ENCODE results near the gene ANXA3. TPM values are rescaled to one million over a fixed set of nuclear protein-coding genes. Genes with fewer than 3 reads are reported as not detected.

The ANXA3 gene
- total RNA-seq, 1 experiment from 2014 or later: 263 TPM

DNA sequence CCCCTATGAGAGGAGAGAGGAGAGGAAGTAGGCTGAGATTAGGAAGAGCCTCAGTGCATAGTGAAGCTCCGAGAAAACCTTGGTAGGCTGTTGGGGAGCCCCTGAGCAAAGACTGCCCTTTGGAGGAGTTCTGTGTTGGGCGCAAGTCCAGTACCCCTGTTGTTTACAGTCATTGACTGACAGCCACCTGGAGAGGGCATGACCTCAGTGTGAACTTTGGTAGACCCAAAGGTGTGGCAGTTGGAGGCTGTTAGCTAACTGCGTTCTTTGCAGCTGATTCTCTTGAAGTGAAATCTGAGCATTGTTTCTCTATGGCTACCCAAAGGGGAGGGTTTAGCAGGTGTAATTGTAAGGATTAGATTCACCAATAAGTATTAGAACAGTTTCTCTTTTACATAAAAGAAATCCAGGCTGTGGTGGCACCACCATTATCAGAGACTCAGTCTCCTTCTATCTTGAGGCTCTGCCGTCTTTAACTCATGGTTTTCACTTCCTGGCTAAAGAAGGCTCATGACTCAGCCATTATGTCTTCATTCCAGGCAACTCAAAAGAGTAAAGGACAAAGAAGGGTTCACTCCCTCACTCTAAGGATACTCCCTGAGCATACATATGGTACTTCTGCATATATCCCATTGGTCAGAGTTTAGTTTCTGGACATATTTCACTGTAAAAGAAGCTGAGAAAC, 33.4 kb downstream of the ANXA3 start:
- DNase-seq (no peak), ATAC-seq (no peak)
- no TSS peak for BruUV-seq (replicated peaks)
- Histone ChIP-seq H4K20me1 (ENCODE audit: low read length) (no peaks in the 10 kb centered on the region), H3K9ac (ENCODE audit: low read length) (no peak overlapping the region), H3K4me2 (ENCODE audit: low read length) (no peak overlapping the region), H3K4me3 (ENCODE audit: low read length) (no peak overlapping the region), H3K9me3 (ENCODE audit: low read length) (no peaks in the 10 kb centered on the region), H3K27me3 (ENCODE audit: low read length) (no peaks in the 10 kb centered on the region), H3K9me2 (replicated peaks; ENCODE audit: low read length) (no peaks in the 10 kb centered on the region), H3K4me1 (ENCODE audit: insufficient read depth, low read length) (peaks cover 4% of the 10 kb centered on the region; the same call in 1 of the 2 replicates), H3K79me2 (ENCODE audit: low read length) (no peaks in the 10 kb centered on the region), H3K27ac (ENCODE audit: low read length) (no peak overlapping the region), H3K36me3 (ENCODE audit: low read depth, low read length) (peaks cover 39% of the 10 kb centered on the region), H3F3A (ENCODE audit: low read length, unreplicated experiment) (no peaks in the 10 kb centered on the region), H2AFZ (ENCODE audit: low read length) (no peak overlapping the region)
- TF ChIP-seq, protein P1, sequence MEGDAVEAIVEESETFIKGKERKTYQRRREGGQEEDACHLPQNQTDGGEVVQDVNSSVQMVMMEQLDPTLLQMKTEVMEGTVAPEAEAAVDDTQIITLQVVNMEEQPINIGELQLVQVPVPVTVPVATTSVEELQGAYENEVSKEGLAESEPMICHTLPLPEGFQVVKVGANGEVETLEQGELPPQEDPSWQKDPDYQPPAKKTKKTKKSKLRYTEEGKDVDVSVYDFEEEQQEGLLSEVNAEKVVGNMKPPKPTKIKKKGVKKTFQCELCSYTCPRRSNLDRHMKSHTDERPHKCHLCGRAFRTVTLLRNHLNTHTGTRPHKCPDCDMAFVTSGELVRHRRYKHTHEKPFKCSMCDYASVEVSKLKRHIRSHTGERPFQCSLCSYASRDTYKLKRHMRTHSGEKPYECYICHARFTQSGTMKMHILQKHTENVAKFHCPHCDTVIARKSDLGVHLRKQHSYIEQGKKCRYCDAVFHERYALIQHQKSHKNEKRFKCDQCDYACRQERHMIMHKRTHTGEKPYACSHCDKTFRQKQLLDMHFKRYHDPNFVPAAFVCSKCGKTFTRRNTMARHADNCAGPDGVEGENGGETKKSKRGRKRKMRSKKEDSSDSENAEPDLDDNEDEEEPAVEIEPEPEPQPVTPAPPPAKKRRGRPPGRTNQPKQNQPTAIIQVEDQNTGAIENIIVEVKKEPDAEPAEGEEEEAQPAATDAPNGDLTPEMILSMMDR (conservative IDR thresholded peaks at IDR 0.05; ENCODE audit: low read depth, low read length): no peak
- no peak for TF ChIP-seq EZH2 (IDR thresholded peaks at IDR 0.05; ENCODE audit: low read length, unreplicated experiment)
- TF ChIP-seq EZH2phosphoT487 (IDR thresholded peaks at IDR 0.05; ENCODE audit: borderline replicate concordance, low read length): no peak
- intact Hi-C loops (cut with micrococcal nuclease): no loop called here
- POLR2A ChIA-PET (ENCODE audit: unreplicated experiment): no interaction called here
- CTCF ChIA-PET: no interaction called here

DNA sequence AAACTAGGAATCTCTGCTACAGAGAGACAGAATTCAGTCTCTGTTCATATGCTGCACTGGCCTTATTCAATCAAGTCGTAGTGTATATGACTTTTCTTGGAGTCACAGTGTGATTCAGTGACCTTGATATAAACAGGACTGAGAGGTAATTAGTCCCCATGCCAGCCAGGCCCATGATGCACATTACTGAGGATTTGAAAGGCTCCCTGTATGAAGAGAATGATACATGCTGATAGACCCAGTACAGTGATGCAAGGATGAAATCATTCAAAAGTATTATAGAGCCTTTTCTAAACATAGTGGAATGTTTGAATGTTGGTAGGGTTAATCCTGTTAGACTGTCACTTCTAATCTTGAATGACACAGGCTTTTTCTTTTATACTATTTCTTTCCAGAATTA, 34.1 kb downstream of the ANXA3 start:
- H3K9me2 ChIP-seq (replicated peaks; ENCODE audit: low read length): no peaks in the 10 kb centered on the region
- no peak overlapping the region for H3K4me2 ChIP-seq (ENCODE audit: low read length)
- no peak overlapping the region for H3K4me3 ChIP-seq (ENCODE audit: low read length)
- H3K79me2 ChIP-seq (ENCODE audit: low read length): no peaks in the 10 kb centered on the region
- H3K27ac ChIP-seq (ENCODE audit: low read length): no peak overlapping the region
- no peaks in the 10 kb centered on the region for H4K20me1 ChIP-seq (ENCODE audit: low read length)
- POLR2A ChIA-PET (ENCODE audit: unreplicated experiment): no interaction called here
- peaks cover 42% of the 10 kb centered on the region for H3K36me3 ChIP-seq (ENCODE audit: low read depth, low read length)
- no peak overlapping the region for H2AFZ ChIP-seq (ENCODE audit: low read length)
- CTCF ChIA-PET: no interaction called here
- H3K9ac ChIP-seq (ENCODE audit: low read length): no peak overlapping the region
- H3K9me3 ChIP-seq (ENCODE audit: low read length): no peaks in the 10 kb centered on the region
- peaks cover 4% of the 10 kb centered on the region; the same call in 1 of the 2 replicates for H3K4me1 ChIP-seq (ENCODE audit: insufficient read depth, low read length)
- H3K27me3 ChIP-seq (ENCODE audit: low read length): no peaks in the 10 kb centered on the region
- DNase-seq: no peak
- intact Hi-C loops (cut with micrococcal nuclease): no loop called here
- ATAC-seq: no peak
- no peaks in the 10 kb centered on the region for H3F3A ChIP-seq (ENCODE audit: low read length, unreplicated experiment)
- no TSS peak for BruUV-seq (replicated peaks)
- TF ChIP-seq, protein P1 (conservative IDR thresholded peaks at IDR 0.05; ENCODE audit: low read depth, low read length): no peak
- TF ChIP-seq EZH2phosphoT487 (IDR thresholded peaks at IDR 0.05; ENCODE audit: borderline replicate concordance, low read length) (no peak), EZH2 (IDR thresholded peaks at IDR 0.05; ENCODE audit: low read length, unreplicated experiment) (no peak)

DNA sequence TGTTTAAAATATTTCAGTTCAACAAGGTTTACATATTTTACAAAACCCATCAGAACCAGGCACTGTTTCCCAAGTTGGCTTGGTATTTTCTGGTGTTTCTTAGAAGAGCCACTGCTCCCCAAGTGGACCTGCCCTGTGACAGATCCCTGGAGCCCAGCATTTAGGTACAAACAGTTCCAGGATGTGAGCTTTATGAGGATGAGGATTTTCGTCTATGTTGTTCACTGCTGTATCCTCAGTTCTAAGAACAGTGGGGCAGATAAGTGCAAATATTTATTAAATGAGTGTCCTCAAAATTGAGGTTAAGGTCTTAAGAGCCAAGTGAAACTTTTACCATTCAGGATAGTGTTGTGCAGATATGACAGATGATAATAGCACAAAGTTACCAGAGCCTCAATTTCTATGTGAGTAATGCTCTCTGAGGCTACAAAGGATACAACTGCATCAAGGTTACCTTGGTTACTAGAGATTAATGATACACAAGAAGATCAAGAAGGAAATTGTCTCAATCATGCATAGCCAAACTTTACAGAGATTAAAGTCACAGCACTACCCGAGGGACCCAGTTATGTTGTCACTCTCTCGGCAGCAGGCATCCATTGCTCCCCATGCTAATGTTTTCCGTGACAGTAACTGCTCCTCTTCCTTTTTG, 37.5 kb downstream of the ANXA3 start:
- ChIA-PET CTCF (no interaction called here), POLR2A (ENCODE audit: unreplicated experiment) (no interaction called here)
- Histone ChIP-seq H3K36me3 (ENCODE audit: low read depth, low read length) (peaks cover 34% of the 10 kb centered on the region), H3K9ac (ENCODE audit: low read length) (no peak overlapping the region), H3K27me3 (ENCODE audit: low read length) (no peaks in the 10 kb centered on the region), H3F3A (ENCODE audit: low read length, unreplicated experiment) (no peaks in the 10 kb centered on the region), H3K9me2 (replicated peaks; ENCODE audit: low read length) (no peaks in the 10 kb centered on the region), H2AFZ (ENCODE audit: low read length) (no peak overlapping the region), H3K4me3 (ENCODE audit: low read length) (no peak overlapping the region), H4K20me1 (ENCODE audit: low read length) (no peaks in the 10 kb centered on the region), H3K4me1 (ENCODE audit: insufficient read depth, low read length) (no peaks in the 10 kb centered on the region), H3K4me2 (ENCODE audit: low read length) (no peak overlapping the region), H3K9me3 (ENCODE audit: low read length) (no peaks in the 10 kb centered on the region), H3K79me2 (ENCODE audit: low read length) (no peaks in the 10 kb centered on the region), H3K27ac (ENCODE audit: low read length) (no peak overlapping the region)
- no TSS peak for BruUV-seq (replicated peaks)
- DNase-seq (no peak), ATAC-seq (no peak)
- intact Hi-C loops (cut with micrococcal nuclease): no loop called here
- TF ChIP-seq, protein P1 (conservative IDR thresholded peaks at IDR 0.05; ENCODE audit: low read depth, low read length): no peak
- TF ChIP-seq EZH2phosphoT487 (IDR thresholded peaks at IDR 0.05; ENCODE audit: borderline replicate concordance, low read length) (no peak), EZH2 (IDR thresholded peaks at IDR 0.05; ENCODE audit: low read length, unreplicated experiment) (no peak)
